ENCODE measurements around the gene FCHO1. TPM values are rescaled to one million over a fixed set of nuclear protein-coding genes. Genes with fewer than 3 reads are reported as not detected.

The FCHO1 gene
- total RNA-seq, 1 experiment from 2014 or later: 0.61 TPM

DNA sequence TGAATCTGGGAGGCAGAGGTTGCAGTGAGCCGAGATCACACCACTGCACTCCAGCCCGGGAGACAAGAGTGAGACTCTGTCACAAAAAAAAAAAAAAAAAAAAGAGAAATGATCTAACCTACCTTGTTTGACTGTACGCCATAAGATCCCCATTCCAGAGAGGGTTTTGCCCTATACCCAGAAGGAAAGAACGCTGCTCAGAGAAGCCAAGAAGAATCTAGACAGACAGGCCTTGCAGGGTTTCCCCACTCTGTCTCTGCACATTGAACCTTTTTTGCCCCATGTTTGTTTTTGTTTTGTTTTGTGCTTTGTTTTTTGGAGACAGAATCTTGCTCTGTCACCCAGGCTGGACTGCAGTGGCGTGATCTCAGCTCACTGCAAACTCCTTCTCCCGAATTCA lies 39.4 kb upstream of the FCHO1 start:
- intact Hi-C loops (cut with micrococcal nuclease; ENCODE audit: unreplicated experiment): no loop called here
- Mint-ChIP-seq H3K9me3 (ENCODE audit: low read depth, unreplicated experiment) (no peaks in the 10 kb centered on the region), H3K36me3 (ENCODE audit: insufficient read depth, unreplicated experiment) (peaks cover 5% of the 10 kb centered on the region), H3K4me1 (ENCODE audit: low read depth, unreplicated experiment) (no peaks in the 10 kb centered on the region), H3K27me3 (ENCODE audit: unreplicated experiment) (no peaks in the 10 kb centered on the region), H3K4me3 (ENCODE audit: low read depth, unreplicated experiment) (no peak overlapping the region), H3K27ac (ENCODE audit: unreplicated experiment) (no peak overlapping the region)
- no peak for TF ChIP-seq CTCF (IDR thresholded peaks at IDR 0.05; ENCODE audit: unreplicated experiment)
- CTCF ChIA-PET: interaction anchor here (0.7 kb wide), 1 partner anchor 445 kb away, joined by 6 read pairs; no protein-coding TSS in a partner anchor
- no peak for DNase-seq
- no TSS peak for BruUV-seq (replicated peaks)

DNA sequence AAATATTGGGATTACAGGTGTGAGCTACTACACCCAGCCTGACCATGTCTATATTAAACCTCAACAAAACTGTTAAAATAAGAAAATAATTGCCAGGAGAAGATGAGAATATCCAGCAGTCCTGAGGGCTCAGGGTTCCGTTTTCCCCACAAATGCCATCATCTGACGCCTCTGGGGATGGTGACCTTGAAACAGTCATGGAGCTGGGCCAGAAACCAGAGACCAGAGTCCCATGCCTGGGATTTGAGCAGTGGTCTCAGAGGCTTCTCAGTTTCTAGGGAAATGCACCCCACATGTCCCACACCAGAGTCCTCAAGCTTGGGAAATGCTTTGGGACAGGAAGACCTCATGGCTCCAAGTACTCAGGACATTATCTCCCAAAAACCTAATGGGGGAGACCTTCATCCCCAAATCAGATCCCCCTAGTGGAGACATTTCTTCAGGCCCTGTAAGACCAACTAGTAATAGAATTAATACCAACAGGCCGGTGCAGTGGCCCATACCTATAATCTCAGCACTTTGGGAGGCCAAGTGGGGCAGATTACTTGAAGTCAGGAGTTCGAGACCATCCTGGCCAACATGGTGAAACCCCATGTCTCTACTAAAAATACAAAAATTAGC lies 34.9 kb upstream of the FCHO1 start:
- no peaks in the 10 kb centered on the region for H3K27me3 Mint-ChIP-seq (ENCODE audit: unreplicated experiment)
- no peaks in the 10 kb centered on the region for H3K9me3 Mint-ChIP-seq (ENCODE audit: low read depth, unreplicated experiment)
- no TSS peak for BruUV-seq (replicated peaks)
- CTCF ChIA-PET: no interaction called here
- TF ChIP-seq CTCF (IDR thresholded peaks at IDR 0.05; ENCODE audit: unreplicated experiment): no peak
- no peak overlapping the region for H3K4me3 Mint-ChIP-seq (ENCODE audit: low read depth, unreplicated experiment)
- peaks cover 24% of the 10 kb centered on the region for H3K36me3 Mint-ChIP-seq (ENCODE audit: insufficient read depth, unreplicated experiment)
- no peak for DNase-seq
- H3K27ac Mint-ChIP-seq (ENCODE audit: unreplicated experiment): no peak overlapping the region
- intact Hi-C loops (cut with micrococcal nuclease; ENCODE audit: unreplicated experiment): no loop called here
- H3K4me1 Mint-ChIP-seq (ENCODE audit: low read depth, unreplicated experiment): peaks cover 20% of the 10 kb centered on the region

DNA sequence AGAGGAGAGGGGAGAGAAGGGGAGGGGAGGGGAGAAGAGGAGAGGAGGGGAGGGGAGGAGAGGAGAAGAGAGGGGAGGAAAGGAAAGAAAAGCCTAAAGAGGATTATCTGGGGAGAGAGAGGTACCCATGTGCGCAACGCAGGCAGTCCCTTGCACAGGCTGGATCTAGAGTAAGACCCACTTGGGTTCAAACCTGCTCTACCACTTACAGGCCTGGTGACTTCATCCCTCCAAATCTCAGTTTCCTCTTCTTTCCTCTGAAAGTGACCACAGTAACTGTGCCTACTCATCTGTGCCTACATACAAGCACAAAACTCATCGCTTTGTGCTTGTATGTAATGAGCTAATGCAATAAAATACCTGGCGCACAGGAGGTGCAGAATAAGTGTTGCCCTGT lies 32.7 kb upstream of the FCHO1 start:
- no TSS peak for BruUV-seq (replicated peaks)
- intact Hi-C loops (cut with micrococcal nuclease; ENCODE audit: unreplicated experiment): no loop called here
- CTCF ChIA-PET: interaction anchor here (1.0 kb wide), 1 partner anchor 11 kb away, joined by 9 read pairs; no protein-coding TSS in a partner anchor
- no peak for DNase-seq
- Mint-ChIP-seq H3K27me3 (ENCODE audit: unreplicated experiment) (no peaks in the 10 kb centered on the region), H3K4me3 (ENCODE audit: low read depth, unreplicated experiment) (peak overlapping the region; percentile 80), H3K27ac (ENCODE audit: unreplicated experiment) (no peak overlapping the region), H3K9me3 (ENCODE audit: low read depth, unreplicated experiment) (no peaks in the 10 kb centered on the region), H3K4me1 (ENCODE audit: low read depth, unreplicated experiment) (peaks cover 25% of the 10 kb centered on the region), H3K36me3 (ENCODE audit: insufficient read depth, unreplicated experiment) (peaks cover 27% of the 10 kb centered on the region)
- no peak for TF ChIP-seq CTCF (IDR thresholded peaks at IDR 0.05; ENCODE audit: unreplicated experiment)

GRCh38 chr19:17718947-17719711 lies 32.1 kb upstream of the FCHO1 start, which contains the start of gene MAP1S:
Gene MAP1S, plus strand, starts transcription at chr19:17719480. Its CDS starts 23 bp downstream, at chr19:17719503.
- H3K27ac Mint-ChIP-seq (ENCODE audit: unreplicated experiment): peak within 1 kb of the TSS; percentile 43
- CTCF ChIA-PET: interaction anchor here (0.6 to 1.0 kb wide), 2 partner anchors 11 to 75 kb away, joined by 5 to 9 read pairs; no protein-coding TSS in a partner anchor
- H3K4me3 Mint-ChIP-seq (ENCODE audit: low read depth, unreplicated experiment): peak within 1 kb of the TSS; percentile 80
- DNase-seq: peak; percentile 60
- peaks cover 27% of the 10 kb centered on the region for H3K36me3 Mint-ChIP-seq (ENCODE audit: insufficient read depth, unreplicated experiment)
- intact Hi-C loops (cut with micrococcal nuclease; ENCODE audit: unreplicated experiment): no loop called here
- peaks cover 25% of the 10 kb centered on the region for H3K4me1 Mint-ChIP-seq (ENCODE audit: low read depth, unreplicated experiment)
- no peaks in the 10 kb centered on the region for H3K27me3 Mint-ChIP-seq (ENCODE audit: unreplicated experiment)
- H3K9me3 Mint-ChIP-seq (ENCODE audit: low read depth, unreplicated experiment): no peaks in the 10 kb centered on the region
- no peak for TF ChIP-seq CTCF (IDR thresholded peaks at IDR 0.05; ENCODE audit: unreplicated experiment)
- no TSS peak for BruUV-seq (replicated peaks)

Data from Calu3 (cell line).